ENCODE data around the gene MT1E. TPM values are rescaled to one million over a fixed set of nuclear protein-coding genes. Genes with fewer than 3 reads are reported as not detected.
A peak's percentile ranks its signal among the peaks of the same experiment; 100 is the strongest.
"Not testable (repeated sequence)": the region's sequence is repeated elsewhere in the genome, so short reads cannot be mapped to it uniquely, and the experiment has no call there.

MT1E gene
- total RNA-seq, 1 donor from 2014 or later: 193 TPM

- peak; percentile 99 for DNase-seq (ENCODE audit: low read depth)
Measured at GRCh38 chr16:56607109-56607618, 18.4 kb upstream of the MT1E start.

- DNase-seq (ENCODE audit: low read depth): no peak
Measured at GRCh38 chr16:56607675-56608042, 17.9 kb upstream of the MT1E start.

DNA sequence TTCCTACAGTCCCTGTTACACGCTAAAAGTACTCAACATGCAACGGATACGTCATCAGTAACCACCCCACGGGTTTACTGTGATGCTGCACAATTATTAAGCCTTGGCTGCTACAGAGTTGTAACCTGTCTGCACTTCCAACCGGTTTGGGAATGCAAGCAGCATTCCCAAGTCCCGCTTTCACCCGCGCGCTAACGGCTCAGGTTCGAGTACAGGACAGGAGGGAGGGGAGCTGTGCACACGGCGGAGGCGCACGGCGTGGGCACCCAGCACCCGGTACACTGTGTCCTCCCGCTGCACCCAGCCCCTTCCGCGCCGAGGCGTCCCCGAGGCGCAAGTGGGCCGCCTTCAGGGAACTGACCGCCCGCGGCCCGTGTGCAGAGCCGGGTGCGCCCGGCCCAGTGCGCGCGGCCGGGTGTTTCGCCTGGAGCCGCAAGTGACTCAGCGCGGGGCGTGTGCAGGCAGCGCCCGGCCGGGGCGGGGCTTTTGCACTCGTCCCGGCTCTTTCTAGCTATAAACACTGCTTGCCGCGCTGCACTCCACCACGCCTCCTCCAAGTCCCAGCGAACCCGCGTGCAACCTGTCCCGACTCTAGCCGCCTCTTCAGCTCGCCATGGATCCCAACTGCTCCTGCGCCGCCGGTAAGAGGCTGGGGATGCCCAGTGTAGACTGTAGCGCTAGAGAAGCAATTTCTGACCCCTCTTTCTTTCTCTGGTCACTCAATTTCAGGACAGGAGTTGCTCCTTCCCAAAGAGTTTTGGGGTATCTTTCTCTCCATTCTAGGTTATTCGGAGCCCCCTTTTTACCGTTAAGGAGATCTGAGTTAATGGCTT is 17.3 kb upstream of the MT1E start, which contains the start of gene MT2A:
Gene MT2A, plus strand, starts transcription at position 542 of the 833 bp plus-strand sequence. Its CDS starts 72 bp downstream, at position 614.
- peak; percentile 89 for DNase-seq (ENCODE audit: low read depth)

GRCh38 chr16:56608876-56609462 is 16.6 kb upstream of the MT1E start:
- no peak for DNase-seq (ENCODE audit: low read depth)

DNA sequence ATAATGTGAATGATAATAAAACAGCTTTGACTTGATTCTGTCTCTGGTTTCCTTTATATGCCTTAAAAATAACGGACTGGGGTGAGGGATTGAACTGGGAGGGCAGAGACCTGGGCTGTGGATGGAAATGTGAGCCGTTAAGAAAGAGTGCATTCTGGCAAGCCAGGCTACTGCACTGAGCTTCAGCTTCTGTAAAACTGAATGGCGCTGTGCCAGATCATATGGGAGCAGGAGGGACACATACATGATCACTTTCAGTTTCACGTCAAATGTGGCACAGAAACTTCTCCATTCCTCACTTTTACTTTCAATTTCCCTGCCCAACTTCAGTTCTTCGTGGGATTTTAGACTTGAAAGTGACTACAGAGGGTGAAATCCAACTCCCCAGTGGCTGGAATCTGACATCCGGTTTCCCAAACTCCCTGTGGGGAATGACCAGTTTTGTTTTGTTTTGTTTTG is 16.1 kb upstream of the MT1E start:
- DNase-seq (ENCODE audit: low read depth): peak; percentile 85

DNA sequence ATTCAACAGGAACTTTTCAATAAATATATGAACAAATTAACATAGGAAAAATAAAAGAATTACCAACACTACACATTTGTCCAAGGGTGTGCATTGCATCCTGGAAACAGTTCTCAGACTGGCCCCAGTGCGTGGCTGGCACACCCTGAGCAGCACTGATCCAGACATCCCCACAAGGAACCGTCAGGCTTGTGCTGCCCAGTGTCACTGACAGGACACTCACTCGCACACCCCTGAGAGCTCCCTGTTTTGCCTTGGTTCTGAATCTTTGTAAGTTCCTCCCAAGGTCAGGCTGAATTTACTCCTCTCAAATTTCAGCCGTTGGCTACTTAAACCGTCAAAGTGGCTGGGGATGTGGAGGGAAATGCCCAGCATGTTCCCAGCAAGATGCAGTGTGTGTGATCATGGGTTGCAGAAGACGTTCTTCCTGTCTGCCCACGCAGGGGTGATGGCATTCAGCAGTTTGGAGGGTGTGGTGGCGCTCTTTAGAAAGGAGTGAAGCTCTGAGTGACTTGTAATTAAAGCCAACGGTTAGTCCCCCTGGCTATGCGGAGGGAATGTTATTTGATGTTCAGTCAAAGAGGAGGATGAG is 15.5 kb upstream of the MT1E start:
- DNase-seq (ENCODE audit: low read depth): peak; percentile 96

- DNase-seq (ENCODE audit: low read depth): no peak
Measured at GRCh38 chr16:56610609-56611111, 14.9 kb upstream of the MT1E start.

GRCh38 chr16:56611281-56611833 is 14.2 kb upstream of the MT1E start:
- peak; percentile 80 for DNase-seq (ENCODE audit: low read depth)

GRCh38 chr16:56613706-56614105 is 11.9 kb upstream of the MT1E start:
- DNase-seq (ENCODE audit: low read depth): peak; percentile 60

- peak; percentile 97 for DNase-seq (ENCODE audit: low read depth)
Measured at GRCh38 chr16:56614549-56614991, 11.0 kb upstream of the MT1E start.

DNA sequence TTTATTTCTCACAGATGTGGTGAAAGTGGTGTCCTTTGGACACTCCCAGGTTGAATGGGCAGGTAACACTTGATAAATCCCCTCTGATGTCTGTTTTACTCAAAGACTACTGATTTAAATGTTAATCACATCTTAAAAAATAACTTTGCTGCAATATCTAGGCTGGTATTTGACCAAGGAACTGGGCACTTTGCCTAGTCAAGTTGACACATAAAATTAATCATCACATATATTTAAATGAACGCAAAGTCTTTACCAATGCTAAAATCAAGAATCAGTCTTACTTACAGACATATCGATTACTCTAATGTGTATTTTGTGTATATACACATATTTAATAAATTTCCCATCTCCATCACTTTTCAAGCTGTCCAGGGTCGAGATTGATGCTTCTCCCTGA is 10.2 kb upstream of the MT1E start:
- peak; percentile 65 for DNase-seq (ENCODE audit: low read depth)

DNA sequence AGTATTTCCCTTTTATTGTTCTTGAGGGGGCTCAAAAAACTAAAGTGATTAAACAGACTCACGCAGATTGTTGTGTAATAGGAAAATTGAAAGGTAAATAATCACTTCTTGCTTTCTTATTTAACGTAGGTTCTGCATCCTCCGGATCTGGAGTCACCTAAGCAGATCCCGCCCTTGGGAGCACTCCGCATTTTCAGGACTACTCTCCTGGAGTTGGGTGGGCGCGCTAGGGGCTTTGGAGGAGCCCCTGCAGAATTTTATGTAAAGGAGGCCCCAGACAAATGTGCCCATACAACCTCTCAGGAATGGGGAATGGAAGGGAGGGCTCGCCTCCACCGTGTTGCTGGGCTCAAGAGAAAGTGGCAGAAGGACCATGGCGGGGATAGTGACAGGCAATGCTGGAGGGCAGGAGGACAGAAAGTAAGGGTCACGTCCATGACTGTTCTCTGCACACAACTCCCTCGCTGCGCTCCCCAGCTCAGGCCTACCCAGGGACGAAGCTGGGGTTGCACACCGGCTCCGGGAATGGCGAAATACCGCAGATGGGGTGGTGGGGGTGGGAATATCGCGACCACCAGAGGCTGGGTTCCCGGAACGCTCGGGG is 8.9 kb upstream of the MT1E start:
- no peak for DNase-seq (ENCODE audit: low read depth)

GRCh38 chr16:56617212-56618085 is 8.1 kb upstream of the MT1E start:
- DNase-seq (ENCODE audit: low read depth): peak; percentile 51

DNA sequence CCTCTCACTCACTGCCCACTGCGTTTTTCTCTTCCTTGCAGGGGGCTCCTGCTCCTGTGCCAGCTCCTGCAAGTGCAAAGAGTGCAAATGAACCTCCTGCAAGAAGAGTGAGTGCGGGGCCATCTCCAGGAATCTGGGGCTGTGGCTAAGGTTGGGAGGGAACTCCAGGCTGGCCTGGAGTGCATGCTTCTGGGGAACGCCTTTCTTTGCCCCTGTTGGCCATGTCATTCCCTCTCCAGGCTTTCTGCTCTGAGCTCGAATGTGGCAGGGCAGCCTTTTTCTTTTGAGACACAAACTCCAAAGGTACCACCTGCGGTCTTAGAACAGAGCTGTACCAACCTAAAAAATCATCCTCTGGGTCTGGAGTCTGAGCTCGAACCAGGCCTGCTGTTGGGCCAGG is 7.4 kb upstream of the MT1E start:
- DNase-seq (ENCODE audit: low read depth): no peak

- no peak for DNase-seq (ENCODE audit: low read depth)
Measured at GRCh38 chr16:56620339-56620897, 5.2 kb upstream of the MT1E start.

GRCh38 chr16:56621665-56622445 is 3.7 kb upstream of the MT1E start:
- DNase-seq (ENCODE audit: low read depth): not testable (repeated sequence)

DNA sequence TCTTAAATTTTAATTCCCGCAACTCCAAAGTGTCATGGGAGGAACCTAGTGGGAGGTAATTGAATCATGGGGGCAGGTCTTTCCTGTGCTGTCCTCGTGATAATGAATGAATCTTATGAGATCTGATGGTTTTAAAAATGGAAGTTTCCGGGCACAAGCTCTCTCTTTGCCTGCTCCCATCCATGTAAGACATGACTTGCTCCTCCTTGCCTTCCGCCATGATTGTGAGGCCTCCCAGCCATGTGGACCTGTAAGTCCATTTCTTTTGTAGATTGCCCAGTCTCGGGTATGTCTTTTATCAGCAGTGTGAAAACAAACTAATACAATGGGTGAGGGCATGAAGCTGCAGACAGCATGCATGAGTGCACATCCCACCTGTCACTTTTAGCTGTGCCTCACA is 2.4 kb upstream of the MT1E start:
- DNase-seq (ENCODE audit: low read depth): not testable (repeated sequence)

DNA sequence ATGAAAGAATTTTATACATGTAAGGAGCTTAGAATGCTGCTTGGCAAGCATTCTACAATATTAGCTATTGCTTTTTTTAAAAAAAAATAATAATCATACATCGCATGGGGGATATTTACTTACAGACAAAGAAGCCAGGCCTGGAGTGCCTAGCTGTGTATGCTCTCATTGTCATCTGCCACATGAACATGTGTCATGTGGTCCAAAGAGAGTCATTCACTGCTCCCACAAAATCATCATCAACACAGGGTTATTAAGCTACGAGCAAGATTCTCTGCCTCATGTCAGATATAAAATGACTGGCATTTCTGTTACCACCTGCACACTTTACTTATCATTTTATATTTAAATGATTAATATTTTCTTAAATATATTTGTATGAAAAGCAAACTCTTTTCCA is 1.9 kb upstream of the MT1E start:
- DNase-seq (ENCODE audit: low read depth): no peak

DNA sequence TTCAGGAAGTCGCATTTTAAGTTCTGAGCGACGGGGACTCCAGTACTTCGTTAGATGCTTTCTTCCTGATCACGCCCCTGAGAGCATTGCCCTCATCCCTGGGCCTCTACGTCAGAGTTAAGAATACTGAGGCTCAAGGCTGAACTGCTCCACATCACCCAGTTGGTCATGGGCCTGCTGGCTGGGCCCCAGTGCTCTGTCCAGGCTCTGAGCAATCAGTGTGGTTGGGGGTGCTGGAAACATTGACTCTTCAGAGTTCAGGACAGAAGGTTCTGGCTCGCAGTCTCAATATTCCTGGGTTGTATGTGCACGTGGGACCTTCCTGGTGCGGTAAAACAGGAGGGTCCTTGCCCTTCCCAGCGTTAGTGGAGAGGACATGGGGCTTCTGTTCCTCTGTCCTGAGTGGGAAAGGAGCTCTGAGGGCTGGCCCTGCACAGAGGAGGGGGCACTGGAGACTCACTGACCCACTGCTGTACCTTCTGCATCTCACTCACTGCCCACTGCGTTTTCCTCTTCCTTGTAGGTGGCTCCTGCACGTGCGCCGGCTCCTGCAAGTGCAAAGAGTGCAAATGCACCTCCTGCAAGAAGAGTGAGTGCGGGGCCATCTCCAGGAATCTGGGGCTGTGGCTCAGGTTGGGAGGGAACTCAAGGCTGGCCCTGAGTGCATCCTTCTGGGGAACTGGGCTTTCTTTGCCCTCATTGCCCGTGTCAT is 518 bp downstream of the MT1E start:
- DNase-seq (ENCODE audit: low read depth): no peak
